GM23248 (cell line): ENCODE data around the gene NBEA.

Source experiments
- EZH2 ChIP-seq: fragments of 200-600 bp; sonication (generic); IDR thresholded peaks from 2 replicates; pipeline ENCODE4 v1.6.1; 2018; ENCODE audit warnings: antibody characterized with exemption, mild to moderate bottlenecking; ENCODE audit not compliant: insufficient read depth, poor library complexity, severe bottlenecking
- EZH2phosphoT487 ChIP-seq: fragments of 200-600 bp; sonication (generic); IDR thresholded peaks from 2 replicates; pipeline ENCODE4 v1.6.1; 2018; ENCODE audit warnings: antibody characterized with exemption, moderate library complexity, mild to moderate bottlenecking, low read depth; ENCODE audit not compliant: insufficient read depth

DNA sequence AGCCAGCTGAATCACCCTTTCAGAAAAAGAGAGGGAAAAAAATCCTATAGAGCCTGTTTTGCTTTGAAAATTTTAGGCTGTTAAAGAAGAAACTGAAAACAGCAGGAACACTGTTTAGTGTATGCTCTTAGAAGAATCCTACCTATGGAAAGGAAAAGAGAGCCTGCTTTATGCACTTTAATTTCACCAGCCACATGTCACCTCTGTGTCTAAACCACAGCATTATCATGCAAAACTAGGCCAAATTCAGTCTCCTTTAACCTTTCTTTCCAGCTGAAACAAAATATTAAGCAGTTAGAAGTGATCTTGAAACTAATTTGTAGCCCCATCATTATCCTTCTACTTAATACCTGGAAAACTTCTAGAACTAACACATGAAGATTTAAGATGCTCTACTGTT is 631.6 kb downstream of the NBEA start:
- TF ChIP-seq EZH2phosphoT487 (no peak), EZH2 (no peak)
